AG09309 (cell line): ENCODE results near the gene KIRREL1.

ENCODE experiments used
- DNase-seq: peaks from one replicate; pipeline ENCODE4 v3.0.0-alpha.2; 2010; ENCODE audit warnings: low read depth
- H3K4me3 ChIP-seq: 2 replicates; pipeline ENCODE4 v1.5.1; 2011; ENCODE audit warnings: mild to moderate bottlenecking, low read depth, low read length, moderate library complexity; ENCODE audit not compliant: control insufficient read depth
- TF ChIP-seq, protein P1 (sequence below): IDR thresholded peaks from 2 replicates; pipeline ENCODE4 v1.5.1; 2011; ENCODE audit warnings: mild to moderate bottlenecking, low read depth, low read length, inconsistent platforms; ENCODE audit not compliant: insufficient read depth, control insufficient read depth; ENCODE audit errors: missing control alignments

The KIRREL1 gene

GRCh38 chr1:157955221-157955620 lies 38.2 kb upstream of the KIRREL1 start:
- H3K4me3 ChIP-seq, result no peak overlapping the region
- TF ChIP-seq, protein P1, sequence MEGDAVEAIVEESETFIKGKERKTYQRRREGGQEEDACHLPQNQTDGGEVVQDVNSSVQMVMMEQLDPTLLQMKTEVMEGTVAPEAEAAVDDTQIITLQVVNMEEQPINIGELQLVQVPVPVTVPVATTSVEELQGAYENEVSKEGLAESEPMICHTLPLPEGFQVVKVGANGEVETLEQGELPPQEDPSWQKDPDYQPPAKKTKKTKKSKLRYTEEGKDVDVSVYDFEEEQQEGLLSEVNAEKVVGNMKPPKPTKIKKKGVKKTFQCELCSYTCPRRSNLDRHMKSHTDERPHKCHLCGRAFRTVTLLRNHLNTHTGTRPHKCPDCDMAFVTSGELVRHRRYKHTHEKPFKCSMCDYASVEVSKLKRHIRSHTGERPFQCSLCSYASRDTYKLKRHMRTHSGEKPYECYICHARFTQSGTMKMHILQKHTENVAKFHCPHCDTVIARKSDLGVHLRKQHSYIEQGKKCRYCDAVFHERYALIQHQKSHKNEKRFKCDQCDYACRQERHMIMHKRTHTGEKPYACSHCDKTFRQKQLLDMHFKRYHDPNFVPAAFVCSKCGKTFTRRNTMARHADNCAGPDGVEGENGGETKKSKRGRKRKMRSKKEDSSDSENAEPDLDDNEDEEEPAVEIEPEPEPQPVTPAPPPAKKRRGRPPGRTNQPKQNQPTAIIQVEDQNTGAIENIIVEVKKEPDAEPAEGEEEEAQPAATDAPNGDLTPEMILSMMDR, result no peak
- no peak for DNase-seq

DNA sequence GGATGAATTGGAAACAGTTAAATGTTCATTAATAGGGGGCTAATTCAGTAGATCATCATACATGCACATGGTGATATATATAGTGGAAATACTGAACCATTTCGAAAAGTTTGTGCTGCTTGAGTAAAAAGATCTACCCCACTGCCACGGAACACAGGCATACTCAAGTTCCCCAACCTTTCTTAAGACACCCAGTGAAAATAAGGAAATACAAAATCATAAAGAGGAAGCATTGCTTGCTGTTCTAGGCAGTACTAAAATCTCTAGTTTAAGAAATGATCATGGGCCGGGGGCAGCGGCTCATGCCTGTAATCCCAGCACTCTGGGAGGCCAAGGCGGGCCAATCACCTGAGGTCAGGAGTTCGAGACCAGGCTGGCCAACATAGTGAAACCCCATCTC lies 37.6 kb upstream of the KIRREL1 start:
- H3K4me3 ChIP-seq, result no peak overlapping the region
- no peak for DNase-seq
- TF ChIP-seq, protein P1, result no peak

GRCh38 chr1:157956732-157957131 lies 36.7 kb upstream of the KIRREL1 start:
- no peak for DNase-seq
- H3K4me3 ChIP-seq, result no peak overlapping the region
- TF ChIP-seq, protein P1, result no peak

DNA sequence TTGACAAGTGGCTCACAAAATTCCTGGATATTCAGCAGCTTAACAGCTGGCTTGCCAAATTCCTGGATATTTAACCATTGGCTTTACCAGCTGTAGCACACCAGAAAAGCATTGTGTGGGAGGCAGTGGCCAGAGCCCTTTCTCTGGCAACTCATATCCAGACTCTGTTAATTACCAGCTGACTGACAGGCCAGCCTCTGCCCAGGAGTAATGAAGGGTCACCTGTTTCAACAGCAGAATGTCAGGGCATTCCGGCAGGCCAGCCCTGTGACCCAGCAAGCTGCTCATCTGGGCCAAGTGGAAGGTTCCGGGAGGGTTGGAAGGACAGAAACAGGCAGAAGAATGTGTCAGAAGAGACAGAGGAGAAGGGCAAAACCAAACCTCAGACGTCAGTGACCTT lies 35.2 kb upstream of the KIRREL1 start:
- H3K4me3 ChIP-seq, result no peak overlapping the region
- DNase-seq, result no peak
- TF ChIP-seq, protein P1, result no peak

DNA sequence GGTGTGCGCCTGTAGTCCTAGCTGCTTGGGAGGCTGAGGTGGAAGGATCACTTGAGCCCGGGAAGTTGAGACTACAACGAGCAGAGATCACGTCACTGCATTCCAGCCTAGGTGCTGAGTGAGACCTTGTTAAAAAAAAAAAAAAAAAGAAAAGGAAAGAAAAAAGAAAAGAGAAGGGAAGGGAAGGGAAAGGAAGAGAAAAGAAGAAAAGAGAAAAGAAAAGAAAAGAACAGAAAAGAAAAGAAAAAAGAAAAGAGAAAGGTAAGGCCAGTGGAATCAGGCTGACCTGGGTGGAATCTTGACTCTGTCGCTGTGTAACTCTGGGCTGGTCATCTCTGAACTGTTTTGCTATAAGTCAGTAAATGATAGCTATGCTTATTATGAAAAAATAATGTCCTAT lies 33.7 kb upstream of the KIRREL1 start:
- no peak overlapping the region for H3K4me3 ChIP-seq
- no peak for DNase-seq
- TF ChIP-seq, protein P1, result no peak

DNA sequence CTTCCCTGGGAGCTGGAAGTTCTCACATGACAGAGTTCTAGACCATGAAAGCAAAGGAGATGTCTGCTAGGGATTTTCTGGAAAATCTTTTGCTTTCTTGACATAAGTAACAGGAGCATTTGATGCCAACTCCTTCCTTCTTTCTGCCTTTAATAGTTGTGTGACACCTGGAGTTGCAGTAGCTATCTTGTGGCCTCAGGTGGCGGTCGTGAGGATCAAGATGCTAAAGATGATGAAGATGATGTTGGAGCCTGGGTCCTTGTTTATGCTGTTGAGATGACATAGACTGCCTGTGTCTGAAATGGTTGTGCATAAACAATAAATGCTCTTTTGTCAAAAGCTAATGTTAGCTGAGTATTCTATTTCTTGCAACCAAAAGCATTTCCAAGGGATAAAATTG lies 32.7 kb upstream of the KIRREL1 start:
- TF ChIP-seq, protein P1, result no peak
- no peak for DNase-seq
- H3K4me3 ChIP-seq, result no peak overlapping the region
